Measurements from ENCODE around the gene HAGHL.

DNA sequence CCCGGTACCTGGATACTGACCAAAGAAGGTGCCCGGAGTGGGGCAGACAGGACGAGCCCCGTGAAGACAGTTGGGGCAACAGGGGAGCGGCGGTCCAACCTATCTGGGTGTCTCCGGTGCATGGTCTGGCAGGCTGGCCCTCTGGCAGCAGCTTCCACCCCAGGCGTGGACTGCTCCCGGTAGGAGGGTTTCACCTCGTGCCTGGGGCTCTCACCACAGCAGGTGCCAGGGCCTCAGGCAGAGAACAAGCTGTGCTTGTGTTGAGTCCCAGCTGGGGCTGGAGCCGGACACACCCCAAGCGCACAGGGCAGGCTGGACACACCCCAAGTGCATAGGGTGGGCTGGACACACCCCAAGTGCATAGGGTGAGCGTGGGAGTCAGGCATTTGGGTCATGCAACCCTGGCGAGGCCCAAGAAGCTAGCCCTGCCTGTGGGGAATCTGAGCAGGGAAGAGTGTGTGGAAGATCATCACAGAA, 19.8 kb upstream of the HAGHL start:
- TF ChIP-seq, protein P1, sequence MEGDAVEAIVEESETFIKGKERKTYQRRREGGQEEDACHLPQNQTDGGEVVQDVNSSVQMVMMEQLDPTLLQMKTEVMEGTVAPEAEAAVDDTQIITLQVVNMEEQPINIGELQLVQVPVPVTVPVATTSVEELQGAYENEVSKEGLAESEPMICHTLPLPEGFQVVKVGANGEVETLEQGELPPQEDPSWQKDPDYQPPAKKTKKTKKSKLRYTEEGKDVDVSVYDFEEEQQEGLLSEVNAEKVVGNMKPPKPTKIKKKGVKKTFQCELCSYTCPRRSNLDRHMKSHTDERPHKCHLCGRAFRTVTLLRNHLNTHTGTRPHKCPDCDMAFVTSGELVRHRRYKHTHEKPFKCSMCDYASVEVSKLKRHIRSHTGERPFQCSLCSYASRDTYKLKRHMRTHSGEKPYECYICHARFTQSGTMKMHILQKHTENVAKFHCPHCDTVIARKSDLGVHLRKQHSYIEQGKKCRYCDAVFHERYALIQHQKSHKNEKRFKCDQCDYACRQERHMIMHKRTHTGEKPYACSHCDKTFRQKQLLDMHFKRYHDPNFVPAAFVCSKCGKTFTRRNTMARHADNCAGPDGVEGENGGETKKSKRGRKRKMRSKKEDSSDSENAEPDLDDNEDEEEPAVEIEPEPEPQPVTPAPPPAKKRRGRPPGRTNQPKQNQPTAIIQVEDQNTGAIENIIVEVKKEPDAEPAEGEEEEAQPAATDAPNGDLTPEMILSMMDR (IDR thresholded peaks at IDR 0.05): no peak
- TF ChIP-seq POLR2A (IDR thresholded peaks at IDR 0.05): no peak
